ENCODE data around the gene SLC37A2.

SLC37A2 gene

DNA sequence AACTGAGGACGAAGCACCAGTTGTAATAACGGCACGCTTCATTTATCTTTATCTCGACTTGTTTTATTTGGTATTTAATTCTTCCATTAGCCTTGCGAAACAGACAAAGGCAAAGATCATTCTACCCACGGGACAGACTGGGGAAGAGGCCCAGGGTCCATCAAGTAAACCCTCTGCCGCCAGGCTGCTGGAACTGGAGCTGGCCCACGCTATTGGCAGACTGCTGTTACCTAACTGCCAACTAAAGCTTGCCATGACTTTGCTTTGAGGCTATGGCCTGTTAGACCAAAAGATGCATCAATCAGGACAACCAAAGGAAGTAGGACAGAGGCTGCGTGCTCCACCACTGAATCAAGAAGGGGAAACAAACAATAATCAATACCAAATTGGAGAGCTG lies 49.1 kb downstream of the SLC37A2 start:
- no peak for FAIRE-seq

DNA sequence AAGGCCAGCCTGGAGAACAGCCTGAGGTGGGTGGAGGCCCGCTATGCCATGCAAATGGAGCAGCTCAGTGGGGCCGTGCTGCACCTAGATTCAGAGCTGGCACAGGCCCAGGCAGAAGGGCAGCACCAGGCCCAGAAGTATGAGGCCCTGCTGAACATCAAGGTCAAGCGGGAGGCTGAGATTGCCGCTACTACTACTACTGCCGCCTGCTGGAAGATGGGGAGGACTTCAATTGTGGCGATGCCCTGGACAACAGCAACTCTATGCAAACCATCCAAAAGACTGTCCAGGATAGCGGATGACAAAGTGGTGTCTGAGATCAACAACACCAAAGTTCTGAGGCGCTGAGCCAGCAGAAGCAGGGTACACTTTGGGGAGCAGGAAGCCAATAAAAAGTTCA lies 51.4 kb downstream of the SLC37A2 start:
- no peak for FAIRE-seq

DNA sequence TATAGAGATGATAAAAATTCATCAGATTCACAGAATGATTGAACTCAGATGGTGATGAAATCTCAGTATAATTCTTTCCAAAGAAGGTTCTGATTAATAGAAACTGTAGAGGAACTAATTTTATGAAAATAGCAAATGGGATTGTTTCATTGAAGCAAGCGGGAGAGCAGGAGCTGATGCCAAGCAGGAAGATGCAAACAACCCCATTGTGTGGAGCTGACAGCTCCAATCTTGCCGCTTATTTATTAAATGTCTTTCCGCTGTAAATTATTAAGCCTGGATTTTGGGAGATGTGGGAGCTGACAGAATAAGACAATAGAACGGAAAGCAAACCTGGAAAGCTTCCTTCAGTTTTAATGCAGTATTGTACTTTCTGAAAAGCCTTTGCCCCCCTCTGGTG lies 54.3 kb downstream of the SLC37A2 start:
- no peak for FAIRE-seq

DNA sequence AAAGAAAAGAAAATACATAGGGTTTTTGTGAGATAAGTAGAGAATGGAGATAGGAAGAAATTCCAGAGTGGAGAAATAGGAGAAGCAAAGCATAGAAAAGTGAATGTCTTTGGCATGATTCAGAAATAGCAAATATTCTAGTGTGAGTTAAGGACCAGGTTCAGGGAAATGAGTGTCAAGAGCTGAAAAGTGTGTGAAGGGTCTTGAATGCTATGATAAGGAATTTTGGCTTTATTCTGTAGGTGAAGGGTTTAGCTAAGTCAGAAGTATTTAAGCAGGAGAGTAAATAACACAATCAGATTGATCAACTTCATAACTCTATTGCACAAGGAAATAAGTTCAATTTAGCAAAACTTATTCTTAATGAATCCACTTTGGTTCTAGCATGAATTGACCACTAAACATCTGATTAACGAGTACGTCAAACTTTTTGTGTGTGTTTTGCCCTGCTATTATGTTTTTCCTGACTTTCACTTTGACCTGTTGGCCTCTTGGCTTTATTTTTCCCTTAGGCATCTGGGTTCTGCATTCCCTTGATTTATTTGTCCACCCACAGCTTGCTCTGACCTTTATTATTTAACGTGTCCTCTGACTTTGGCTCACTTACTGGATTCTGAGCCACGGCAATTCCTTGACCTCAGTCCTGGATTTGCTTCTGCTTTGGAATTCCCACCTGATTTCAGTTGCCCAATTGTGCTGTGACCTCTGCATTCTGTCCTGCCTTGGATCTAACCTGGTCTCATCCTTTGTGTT lies 60.3 kb downstream of the SLC37A2 start:
- no peak for FAIRE-seq

DNA sequence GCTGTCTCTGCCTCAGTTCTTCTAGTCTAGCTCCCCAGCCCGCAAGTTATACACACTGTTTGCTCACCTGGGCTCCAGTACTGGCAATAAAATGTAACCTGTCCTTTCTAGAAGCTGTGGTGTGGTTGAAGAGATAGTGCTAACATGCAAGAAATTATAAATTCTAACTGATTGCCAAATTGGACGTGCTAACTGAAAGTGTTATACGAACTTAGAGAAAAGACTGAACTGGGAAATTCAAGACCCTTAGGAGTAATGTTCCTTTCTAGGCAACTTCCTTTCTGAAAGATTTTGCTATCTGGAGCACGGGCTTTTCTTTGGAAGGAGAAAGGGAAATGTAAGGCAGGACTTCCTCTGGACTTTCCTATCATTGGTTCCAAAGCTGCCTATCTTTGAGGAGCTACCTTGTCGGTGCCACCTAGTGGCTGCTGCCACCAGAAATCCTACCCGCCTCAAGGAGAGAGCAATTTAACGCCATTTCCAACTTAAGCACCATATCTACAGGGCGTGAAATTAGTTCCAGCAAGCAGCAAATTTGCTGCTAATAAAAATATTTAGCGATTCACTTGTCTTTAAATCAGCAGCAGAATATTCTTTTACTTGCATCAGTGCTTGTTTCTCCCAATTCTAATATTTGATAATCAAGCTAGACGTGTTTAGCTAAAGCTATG lies 61.0 kb downstream of the SLC37A2 start:
- no peak for FAIRE-seq

DNA sequence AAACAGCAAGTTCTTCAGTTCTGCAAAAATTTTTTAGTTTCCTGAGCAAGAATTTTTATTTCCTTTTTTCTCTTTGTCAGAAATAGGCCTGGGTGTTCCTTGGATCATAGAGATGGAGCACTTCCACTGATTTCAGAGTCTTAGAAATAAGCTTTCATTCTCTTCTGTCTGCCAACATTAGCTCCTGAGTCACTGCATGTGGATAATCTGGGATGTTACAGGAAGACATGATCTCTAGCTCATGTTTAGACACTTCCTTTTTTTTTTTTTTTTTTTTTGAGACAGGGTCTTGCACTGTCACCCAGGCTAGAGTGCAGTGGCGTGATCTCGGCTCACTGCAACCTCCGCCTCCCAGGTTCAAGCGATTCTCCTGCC lies 61.5 kb downstream of the SLC37A2 start:
- no peak for FAIRE-seq

DNA sequence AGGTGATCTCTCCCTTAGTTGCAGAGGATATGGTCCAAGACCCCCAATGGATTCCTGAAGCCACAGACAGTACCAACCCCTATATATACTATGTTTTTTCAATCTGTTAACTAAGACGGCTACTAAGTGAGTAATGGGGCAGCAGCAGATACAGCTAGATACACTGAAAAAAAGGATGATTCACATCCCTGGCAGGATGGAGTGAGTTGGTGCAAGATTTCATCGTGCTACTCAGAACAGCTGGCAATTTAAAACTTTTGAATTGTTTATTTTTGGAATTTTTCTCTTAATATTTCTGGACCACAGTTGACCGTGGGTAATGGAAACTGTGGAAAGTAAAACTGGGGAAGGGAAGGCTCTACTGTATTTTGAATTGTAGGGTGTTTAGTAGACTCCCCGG lies 65.3 kb downstream of the SLC37A2 start:
- FAIRE-seq, result no peak

DNA sequence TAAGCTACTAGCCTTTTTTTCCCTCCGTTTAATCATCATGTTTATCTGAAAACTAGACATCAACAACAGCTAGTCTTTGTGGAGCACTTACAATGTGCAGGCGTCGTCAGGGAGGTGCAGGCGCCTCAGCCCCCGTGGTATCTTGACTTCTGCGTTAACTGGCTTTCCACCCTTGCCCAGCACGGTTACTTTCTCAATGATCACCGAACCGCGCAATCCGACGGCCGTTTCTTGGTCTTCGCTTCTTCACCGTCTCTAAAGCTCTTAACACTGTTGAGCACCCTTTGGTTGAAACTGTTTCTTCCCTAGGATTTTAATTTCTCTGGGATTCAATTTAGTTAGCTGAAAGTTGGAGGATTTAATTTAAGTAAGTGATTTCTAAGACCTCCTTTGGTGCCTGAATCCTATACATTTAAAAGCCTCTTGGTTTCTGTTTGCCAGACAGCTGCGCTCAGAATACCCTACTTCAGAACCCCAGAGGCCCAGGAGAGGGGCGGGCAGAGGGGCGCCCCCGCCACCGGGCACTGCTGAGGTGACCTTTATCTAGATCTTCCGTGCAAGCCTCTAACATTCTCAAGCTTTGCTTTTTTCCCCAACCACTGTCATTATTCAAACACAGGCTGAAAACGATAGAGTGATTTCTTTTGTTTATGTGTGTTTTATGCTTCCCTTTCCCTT lies 66.3 kb downstream of the SLC37A2 start:
- no peak for FAIRE-seq

DNA sequence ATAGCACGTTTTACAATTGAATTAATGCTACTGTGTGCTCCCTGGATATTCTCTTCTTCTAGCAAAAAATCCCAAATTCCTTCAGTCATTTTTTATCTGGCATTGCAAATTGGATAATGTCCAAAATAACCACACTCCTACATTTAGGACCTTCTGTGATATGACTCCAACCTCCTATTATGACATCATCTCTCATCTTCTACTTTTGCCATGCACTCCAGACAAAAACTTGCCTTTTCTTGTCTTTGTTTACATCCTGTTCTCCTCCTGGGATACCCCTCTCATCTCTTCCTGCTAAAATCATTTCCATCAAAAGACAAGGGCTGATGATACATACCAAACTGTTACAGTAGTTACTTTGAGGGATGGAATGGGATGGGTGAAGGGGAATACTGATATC lies 69.0 kb downstream of the SLC37A2 start:
- FAIRE-seq, result no peak

DNA sequence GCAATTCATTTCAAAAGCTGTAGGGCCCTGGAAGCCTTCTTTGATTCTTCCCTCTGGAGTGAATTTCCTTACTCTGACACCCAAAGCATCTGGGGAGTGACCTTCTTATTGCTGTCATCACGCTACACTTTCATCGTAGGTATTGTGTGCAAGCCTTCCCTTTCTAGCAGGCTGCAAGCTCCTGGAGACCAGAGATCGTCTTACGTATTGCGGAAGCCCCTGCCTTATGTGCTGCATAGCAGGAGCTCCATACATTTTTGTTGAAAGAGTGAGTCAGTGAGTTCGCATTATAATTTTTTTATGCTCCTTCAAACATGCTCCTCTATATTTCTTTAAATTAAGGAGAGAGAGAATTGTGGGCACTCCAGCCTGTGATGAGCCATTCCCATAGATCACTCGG lies 69.5 kb downstream of the SLC37A2 start:
- FAIRE-seq, result no peak

DNA sequence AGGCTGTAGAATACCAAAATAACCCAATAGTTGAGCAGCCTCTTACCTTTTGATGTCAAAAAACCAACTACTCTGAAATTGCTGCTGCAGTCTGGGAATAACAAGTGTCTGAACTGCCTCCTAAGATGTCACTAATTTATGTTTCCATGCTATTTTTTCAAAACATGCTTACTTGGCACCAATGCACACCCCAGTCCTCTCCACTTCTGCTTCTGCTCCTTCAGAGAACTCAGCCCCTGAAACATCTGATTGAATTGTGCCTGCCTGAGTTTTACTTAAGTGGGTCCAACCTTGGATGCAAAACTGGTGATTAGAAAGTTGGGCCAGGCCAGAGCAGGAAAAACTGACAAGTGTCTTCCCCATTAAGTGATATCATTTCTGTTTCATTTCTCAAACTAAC lies 72.9 kb downstream of the SLC37A2 start:
- FAIRE-seq, result no peak

DNA sequence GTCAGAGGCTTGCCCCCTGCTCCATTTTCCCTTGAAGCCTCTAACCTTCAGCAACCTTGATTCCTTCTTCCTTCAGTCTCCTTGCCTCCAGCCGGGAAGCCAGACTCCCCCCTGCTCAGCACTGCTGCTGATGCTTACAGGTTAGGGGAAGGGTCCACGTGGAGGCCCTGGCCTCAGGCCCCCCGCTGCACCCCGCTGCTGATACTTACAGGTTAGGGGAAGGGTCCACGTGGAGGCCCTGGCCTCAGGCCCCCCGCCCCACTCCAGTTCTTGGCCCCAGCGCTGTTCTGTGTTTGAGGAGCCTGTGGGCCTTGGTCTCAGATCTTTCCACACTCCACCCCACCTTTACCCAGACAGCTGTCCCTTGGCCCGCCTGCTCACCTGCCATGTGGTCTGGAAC lies 75.9 kb downstream of the SLC37A2 start:
- no peak for FAIRE-seq

DNA sequence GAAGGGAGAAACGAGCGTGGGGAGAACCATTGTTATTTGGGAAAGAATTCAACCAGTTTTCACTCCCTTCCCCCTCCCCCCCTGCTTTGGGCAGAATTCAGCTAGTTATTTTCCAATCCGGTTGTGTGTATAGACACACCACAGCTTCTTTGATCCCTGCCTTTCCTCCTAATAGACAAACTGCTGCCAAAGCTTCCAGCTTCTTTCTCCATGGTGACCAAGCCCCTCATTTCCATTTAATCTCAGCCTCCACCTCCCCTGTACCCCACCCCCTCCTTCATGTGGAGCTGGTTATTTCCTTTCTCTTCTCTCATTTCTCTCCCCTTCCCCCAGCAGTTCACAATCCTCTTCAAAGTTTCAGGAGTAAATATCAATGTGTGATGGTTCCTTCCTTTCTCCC lies 76.7 kb downstream of the SLC37A2 start:
- no peak for FAIRE-seq

Data from G401.6 (cell line).